HG03196 (cell line): Measurements from ENCODE around the gene CISD3.

ENCODE experiments used
- ATAC-seq: cut with Tn5 transposase; IDR thresholded peaks from one replicate; pipeline ENCODE4 v1.9.1; 2021; ENCODE audit not compliant: unreplicated experiment

Gene CISD3

GRCh38 chr17:38742411-38743308 is 12.5 kb downstream of the CISD3 start:
- no peak for ATAC-seq

GRCh38 chr17:38743556-38744171 is 13.5 kb downstream of the CISD3 start:
- ATAC-seq = no peak

- ATAC-seq = no peak
Observed at GRCh38 chr17:38745545-38745944, 15.4 kb downstream of the CISD3 start.

GRCh38 chr17:38746004-38746848 is 16.1 kb downstream of the CISD3 start:
- ATAC-seq = no peak

- no peak for ATAC-seq
Observed at GRCh38 chr17:38746849-38747462, 16.8 kb downstream of the CISD3 start.

- no peak for ATAC-seq
Observed at GRCh38 chr17:38747463-38748148, 17.5 kb downstream of the CISD3 start.

- no peak for ATAC-seq
Observed at GRCh38 chr17:38748149-38748891, 18.2 kb downstream of the CISD3 start, which contains the start of gene PCGF2. Gene PCGF2, minus strand, starts transcription at chr17:38748336. Its CDS starts 7,934 bp downstream, at chr17:38740402.

- ATAC-seq = no peak
Observed at GRCh38 chr17:38748892-38749222, 18.7 kb downstream of the CISD3 start.

- no peak for ATAC-seq
Observed at GRCh38 chr17:38749223-38750043, 19.3 kb downstream of the CISD3 start.

- ATAC-seq = no peak
Observed at GRCh38 chr17:38750044-38750311, 19.8 kb downstream of the CISD3 start.

GRCh38 chr17:38750312-38751121 is 20.4 kb downstream of the CISD3 start:
- ATAC-seq = no peak

- ATAC-seq = no peak
Observed at GRCh38 chr17:38751144-38751807, 21.1 kb downstream of the CISD3 start.

GRCh38 chr17:38751808-38752307 is 21.7 kb downstream of the CISD3 start:
- peak; percentile 21 for ATAC-seq

- peak; percentile 69 for ATAC-seq
Observed at GRCh38 chr17:38752308-38753070, 22.3 kb downstream of the CISD3 start, which contains the start of gene PSMB3. Gene PSMB3, plus strand, starts transcription at chr17:38752741. Its CDS starts 86 bp downstream, at chr17:38752827.

- ATAC-seq = no peak
Observed at GRCh38 chr17:38753071-38753506, 22.9 kb downstream of the CISD3 start.

GRCh38 chr17:38761612-38762011 is 31.5 kb downstream of the CISD3 start:
- no peak for ATAC-seq

- ATAC-seq = no peak
Observed at GRCh38 chr17:38762231-38762630, 32.1 kb downstream of the CISD3 start.
